GM19324 (cell line): ENCODE results near the gene NEK7.
"Not testable (repeated sequence)": the region's sequence is repeated elsewhere in the genome, so short reads cannot be mapped to it uniquely, and the experiment has no call there.

Experiments
- ATAC-seq: cut with Tn5 transposase; IDR thresholded peaks from one replicate; pipeline ENCODE4 v1.9.1; 2021; ENCODE audit warnings: mild to moderate bottlenecking, moderate library complexity; ENCODE audit not compliant: unreplicated experiment, low FRiP score

NEK7 gene

GRCh38 chr1:198156745-198157240 lies at the start of gene NEK7:
TSS of gene NEK7 (plus strand) at chr1:198156998. CDS start at chr1:198232581, 75,583 bp downstream.
- ATAC-seq, result peak; percentile 54

GRCh38 chr1:198107091-198107501 lies 49.7 kb upstream of the NEK7 start:
- no peak for ATAC-seq

GRCh38 chr1:198108636-198109370 lies 48.0 kb upstream of the NEK7 start:
- no peak for ATAC-seq

GRCh38 chr1:198109371-198109715 lies 47.5 kb upstream of the NEK7 start:
- ATAC-seq, result no peak

GRCh38 chr1:198113342-198113750 lies 43.5 kb upstream of the NEK7 start:
- ATAC-seq, result no peak

- no peak for ATAC-seq
Measured at GRCh38 chr1:198116069-198116468, 40.7 kb upstream of the NEK7 start.

GRCh38 chr1:198116469-198116868 lies 40.3 kb upstream of the NEK7 start:
- no peak for ATAC-seq

- no peak for ATAC-seq
Measured at GRCh38 chr1:198117267-198117666, 39.5 kb upstream of the NEK7 start.

GRCh38 chr1:198118134-198118533 lies 38.7 kb upstream of the NEK7 start:
- no peak for ATAC-seq

- no peak for ATAC-seq
Measured at GRCh38 chr1:198119906-198120305, 36.9 kb upstream of the NEK7 start.

- ATAC-seq, result no peak
Measured at GRCh38 chr1:198121056-198121826, 35.6 kb upstream of the NEK7 start.

- no peak for ATAC-seq
Measured at GRCh38 chr1:198122693-198123092, 34.1 kb upstream of the NEK7 start.

GRCh38 chr1:198123133-198123532 lies 33.7 kb upstream of the NEK7 start:
- ATAC-seq, result no peak

- no peak for ATAC-seq
Measured at GRCh38 chr1:198124673-198125072, 32.1 kb upstream of the NEK7 start.

- ATAC-seq, result no peak
Measured at GRCh38 chr1:198125995-198126735, 30.6 kb upstream of the NEK7 start.

GRCh38 chr1:198128533-198128932 lies 28.3 kb upstream of the NEK7 start:
- no peak for ATAC-seq

- ATAC-seq, result not testable (repeated sequence)
Measured at GRCh38 chr1:198130053-198130452, 26.7 kb upstream of the NEK7 start.

- ATAC-seq, result peak; percentile 66
Measured at GRCh38 chr1:198132060-198132781, 24.6 kb upstream of the NEK7 start.

GRCh38 chr1:198134252-198134651 lies 22.5 kb upstream of the NEK7 start:
- no peak for ATAC-seq

- no peak for ATAC-seq
Measured at GRCh38 chr1:198135366-198135765, 21.4 kb upstream of the NEK7 start.
